ENCODE measurements around the gene FGR. TPM values are rescaled to one million over a fixed set of nuclear protein-coding genes. Genes with fewer than 3 reads are reported as not detected.
A peak's percentile ranks its signal among the peaks of the same experiment; 100 is the strongest.

Gene FGR
- total RNA-seq, 1 experiment from 2014 or later, result not detected

GRCh38 chr1:27671964-27672749, 37.2 kb upstream of the FGR start, which contains the start of gene IFI6 (continued):
- TF ChIP-seq YY1 (IDR thresholded peaks at IDR 0.05; ENCODE audit: extremely low read depth, insufficient replicate concordance, low read depth, low read length) (peak; percentile 51), ZNF274 (IDR thresholded peaks at IDR 0.05; ENCODE audit: low read depth, low read length) (no peak), SRF (IDR thresholded peaks at IDR 0.05; ENCODE audit: low read depth) (peak; percentile 26; the same call in 1 of the 2 replicates), EGR1 (IDR thresholded peaks at IDR 0.05; ENCODE audit: low read depth) (peak; percentile 35; the same call in 1 of the 2 replicates), EZH2phosphoT487 (IDR thresholded peaks at IDR 0.05; ENCODE audit: borderline replicate concordance) (no peak), ELF1 (IDR thresholded peaks at IDR 0.05; ENCODE audit: borderline replicate concordance, low read depth) (no peak), MAX (IDR thresholded peaks at IDR 0.05) (peak; percentile 53; the same call in 1 of the 2 replicates), CEBPB (IDR thresholded peaks at IDR 0.05; ENCODE audit: low read depth) (no peak), POLR2AphosphoS5 (IDR thresholded peaks at IDR 0.05; ENCODE audit: low read depth, low read length) (peak; percentile 69), REST (IDR thresholded peaks at IDR 0.05; ENCODE audit: low read depth) (no peak), JUND (IDR thresholded peaks at IDR 0.05) (no peak)
